SK-N-SH (cell line): ENCODE results near the gene DBNDD2. TPM values are rescaled to one million over a fixed set of nuclear protein-coding genes. Genes with fewer than 3 reads are reported as not detected.

Experiments
- CTCF ChIA-PET: fragments of 300-600, 350-600 bp; formaldehyde crosslinking; extraction: SDS; loops from one replicate; lab custom pipeline; 2021; lab: Yijun Ruan, JAX
- POLR2A ChIA-PET: fragments of 350-600 bp; sonication (Branson Sonifier 250); formaldehyde crosslinking; extraction: SDS; loops from one replicate; lab custom pipeline; 2020; ENCODE audit warnings: antibody characterized with exemption, inconsistent platforms; lab: Yijun Ruan, JAX
- DNase-seq: peaks from one replicate; pipeline ENCODE4 v3.0.0; 2012
- H2AFZ ChIP-seq: fragments of 200-600 bp; sonication (generic); 2 replicates; pipeline ENCODE4 v1.8.1; 2016; ENCODE audit warnings: antibody characterized with exemption, mild to moderate bottlenecking, low read depth
- H3F3A ChIP-seq: fragments of 200-600 bp; sonication (generic); replicated peaks from 2 replicates; pipeline ENCODE3; 2016; ENCODE audit warnings: antibody characterized with exemption, mild to moderate bottlenecking; ENCODE audit not compliant: insufficient read depth
- H3K27ac ChIP-seq, 2 experiments: fragments of 200-500 bp in 1 of 2; fragments of 200-600 bp in 1 of 2; sonication (Bioruptor generic) in 1 of 2; sonication (generic), shearing (Covaris generic) in 1 of 2; 2 replicates each; pipeline versions ENCODE4 v1.5.1 to v1.6.1; 2014 to 2016; ENCODE audit warnings: low read depth in 2 of 2, inconsistent platforms in 1 of 2, low read length in 1 of 2, mild to moderate bottlenecking in 1 of 2, mixed read lengths in 1 of 2
- H3K27me3 ChIP-seq: fragments of 200-600 bp; sonication (generic), shearing (Covaris generic); 2 replicates; pipeline ENCODE4 v1.6.1; 2016; ENCODE audit warnings: mixed run types; ENCODE audit not compliant: insufficient read depth
- H3K36me3 ChIP-seq, 2 experiments: fragments of 200-500 bp in 1 of 2; fragments of 200-600 bp in 1 of 2; sonication (Bioruptor generic) in 1 of 2; sonication (generic) in 1 of 2; replicated peaks in 1 of 2; 2 replicates each; pipeline versions ENCODE3 to v1.5.1; 2014 to 2016; ENCODE audit warnings: low read length in 1 of 2, mild to moderate bottlenecking in 1 of 2; ENCODE audit not compliant: insufficient read depth in 2 of 2, control insufficient read depth in 1 of 2
- H3K4me1 ChIP-seq, 2 experiments: fragments of 200-500 bp in 1 of 2; fragments of 200-600 bp in 1 of 2; sonication (Bioruptor generic) in 1 of 2; sonication (generic), shearing (Covaris generic) in 1 of 2; 2 replicates each; pipeline versions ENCODE4 v1.5.1 to v1.6.1; 2014 to 2016; ENCODE audit warnings: low read depth in 1 of 2, low read length in 1 of 2, mixed run types in 1 of 2; ENCODE audit not compliant: insufficient read depth in 2 of 2, control insufficient read depth in 1 of 2
- H3K4me2 ChIP-seq: fragments of 200-600 bp; sonication (generic), shearing (Covaris generic); 2 replicates; pipeline ENCODE4 v1.6.1; 2017; ENCODE audit warnings: mixed run types
- H3K4me3 ChIP-seq, 2 experiments: fragments of 200-500 bp in 1 of 2; fragments of 200-600 bp in 1 of 2; sonication (Bioruptor generic) in 1 of 2; sonication (generic), shearing (Covaris generic) in 1 of 2; 2 replicates each; pipeline versions ENCODE4 v1.5.1 to v1.8.1; 2014 to 2016; ENCODE audit warnings: low read depth in 2 of 2, inconsistent platforms in 1 of 2, low read length in 1 of 2, mild to moderate bottlenecking in 1 of 2, mixed read lengths in 1 of 2, moderate library complexity in 1 of 2
- H3K79me2 ChIP-seq: fragments of 200-600 bp; sonication (generic); 2 replicates; pipeline ENCODE4 v1.8.1; 2017; ENCODE audit warnings: mild to moderate bottlenecking; ENCODE audit not compliant: insufficient read depth
- H3K9ac ChIP-seq: fragments of 200-600 bp; sonication (generic); 2 replicates; pipeline ENCODE4 v1.6.1; 2017; ENCODE audit warnings: mixed run types
- H3K9me2 ChIP-seq: fragments of 200-600 bp; sonication (generic); 2 replicates; pipeline ENCODE4 v1.6.1; 2017; ENCODE audit warnings: mixed run types
- H3K9me3 ChIP-seq: fragments of 200-600 bp; sonication (generic); 2 replicates; pipeline ENCODE4 v1.6.1; 2017; ENCODE audit warnings: mixed run types, mild to moderate bottlenecking, moderate library complexity
- H4K20me1 ChIP-seq: fragments of 200-600 bp; sonication (generic); 2 replicates; pipeline ENCODE4 v1.6.1; 2017; ENCODE audit warnings: mild to moderate bottlenecking, mixed run types; ENCODE audit not compliant: insufficient read depth
- CHD2 ChIP-seq: fragments of 150-350 bp; IDR thresholded peaks from 2 replicates; pipeline ENCODE4 v1.6.1; 2018; ENCODE audit warnings: low read length; ENCODE audit not compliant: partially characterized antibody
- ELF1 ChIP-seq: IDR thresholded peaks from 2 replicates; pipeline ENCODE4 v1.4.0; 2012
- EP300 ChIP-seq, 2 experiments: IDR thresholded peaks; 2 replicates each; pipeline versions ENCODE4 v1.4.0 to v1.6.1; 2012; ENCODE audit warnings: borderline replicate concordance in 1 of 2, low read depth in 1 of 2, low read length in 1 of 2
- EZH2phosphoT487 ChIP-seq: fragments of 200-600 bp; sonication (generic); IDR thresholded peaks from 2 replicates; pipeline ENCODE4 v1.6.1; 2017; ENCODE audit warnings: low read depth, mixed run types, mild to moderate bottlenecking, antibody characterized with exemption, moderate library complexity, borderline replicate concordance
- FOSL2 ChIP-seq: IDR thresholded peaks from 2 replicates; pipeline ENCODE4 v1.4.0; 2012; ENCODE audit warnings: low read depth, mild to moderate bottlenecking, moderate library complexity, borderline replicate concordance
- FOXJ3 ChIP-seq: sonication (generic); formaldehyde crosslinking; IDR thresholded peaks from 2 replicates; pipeline ENCODE4 v1.5.1; 2020; ENCODE audit warnings: mild to moderate bottlenecking, missing genetic modification reagents
- GABPA ChIP-seq: IDR thresholded peaks from 2 replicates; pipeline ENCODE4 v1.4.0; 2012; ENCODE audit warnings: low read depth, mild to moderate bottlenecking
- GATA2 ChIP-seq: sonication (generic); formaldehyde crosslinking; IDR thresholded peaks from 2 replicates; pipeline ENCODE4 v1.5.0; 2020; ENCODE audit warnings: mild to moderate bottlenecking, missing genetic modification reagents
- JUND ChIP-seq: IDR thresholded peaks from 2 replicates; pipeline ENCODE4 v1.4.0; 2012
- MEF2A ChIP-seq: IDR thresholded peaks from 2 replicates; pipeline ENCODE4 v1.4.0; 2012; ENCODE audit warnings: low read depth, borderline replicate concordance
- POLR2AphosphoS5 ChIP-seq: IDR thresholded peaks from 2 replicates; pipeline ENCODE4 v1.6.1; 2012; ENCODE audit warnings: low read depth, low read length
- RFX5 ChIP-seq: IDR thresholded peaks from 2 replicates; pipeline ENCODE4 v1.6.1; 2012; ENCODE audit warnings: mild to moderate bottlenecking, improper control_type of control experiment, low read length
- SIN3A ChIP-seq: IDR thresholded peaks from 2 replicates; pipeline ENCODE4 v1.6.1; 2012; ENCODE audit warnings: low read depth, mild to moderate bottlenecking, low read length, moderate library complexity, borderline replicate concordance
- TCF12 ChIP-seq: IDR thresholded peaks from 2 replicates; pipeline ENCODE4 v1.4.0; 2012
- YY1 ChIP-seq: IDR thresholded peaks from 2 replicates; pipeline ENCODE4 v1.4.0; 2012; ENCODE audit warnings: low read depth, mild to moderate bottlenecking
- WGBS: methylation state at CpG from one replicate; pipeline ENCODE4 v1.1.6; 2017; ENCODE audit warnings: low lambda C conversion rate; 5-methylcytosine and 5-hydroxymethylcytosine counted together
- polyA plus RNA-seq, 3 experiments: library from polyadenylated mRNA; depleted of rRNA; stranded (reverse); fragments of >200 nt; gene quantifications; 2 replicates each; pipeline ENCODE4 v1.2.3, GENCODE V29; 2012
- TF ChIP-seq, protein P1 (sequence below): IDR thresholded peaks from 2 replicates; pipeline ENCODE4 v1.4.0; 2012; ENCODE audit warnings: low read depth, borderline replicate concordance
- TF ChIP-seq, protein P2 (sequence below): IDR thresholded peaks from 2 replicates; pipeline ENCODE4 v1.4.0; 2012; ENCODE audit warnings: low read depth
- TF ChIP-seq, protein P3 (sequence below): fragments of 150-350 bp; IDR thresholded peaks from 2 replicates; pipeline ENCODE4 v1.6.1; 2017; ENCODE audit warnings: antibody characterized with exemption, low read length, low read depth, borderline replicate concordance

The DBNDD2 gene
- polyA plus RNA-seq, 1 of the 3 experiments (the other 2 are of a cell fraction) = 22.4 TPM

DNA sequence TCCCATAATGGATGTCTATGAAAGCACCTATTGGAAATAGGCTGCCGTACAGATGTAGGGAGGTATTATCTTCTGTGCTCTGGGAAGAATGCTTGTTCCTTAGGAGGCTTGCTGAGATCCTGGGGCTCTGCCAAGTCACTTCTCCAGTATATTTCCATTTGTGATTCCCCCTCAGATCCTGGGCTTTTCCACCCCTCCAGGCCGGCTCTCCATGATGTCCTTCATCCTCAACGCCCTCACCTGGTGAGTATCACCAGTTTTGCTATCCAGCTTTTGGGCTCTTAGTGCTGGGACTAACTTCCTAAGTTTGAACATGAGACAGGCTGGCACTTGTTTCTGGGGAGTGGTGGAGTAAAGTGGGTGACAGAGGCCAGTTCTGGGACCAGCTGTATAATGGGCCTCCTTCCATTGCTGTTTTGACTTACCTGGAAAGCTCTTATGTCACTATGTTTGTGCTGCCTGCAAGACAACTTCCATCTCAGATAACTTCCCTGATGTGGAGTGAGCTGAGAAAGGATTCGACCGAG, 42.6 kb upstream of the DBNDD2 start:
- Histone ChIP-seq H3K79me2 (peaks cover 27% of the 10 kb centered on the region), H3K27ac (no peak overlapping the region), H3F3A (no peaks in the 10 kb centered on the region), H4K20me1 (no peaks in the 10 kb centered on the region)
- POLR2A ChIA-PET = no interaction called here
- DNase-seq = no peak
- TF ChIP-seq GABPA (no peak), TCF12 (no peak), EZH2phosphoT487 (no peak), GATA2 (CRISPR knock-in tag) (no peak), YY1 (no peak), EP300 (IDR thresholded peaks at IDR 0.05; ENCODE audit: borderline replicate concordance in 1 of 2, low read depth in 1 of 2, low read length in 1 of 2) (no peak), POLR2AphosphoS5 (no peak), MEF2A (no peak), FOXJ3 (no peak), JUND (no peak), FOSL2 (no peak), CHD2 (no peak), SIN3A (no peak)
- TF ChIP-seq, protein P1, sequence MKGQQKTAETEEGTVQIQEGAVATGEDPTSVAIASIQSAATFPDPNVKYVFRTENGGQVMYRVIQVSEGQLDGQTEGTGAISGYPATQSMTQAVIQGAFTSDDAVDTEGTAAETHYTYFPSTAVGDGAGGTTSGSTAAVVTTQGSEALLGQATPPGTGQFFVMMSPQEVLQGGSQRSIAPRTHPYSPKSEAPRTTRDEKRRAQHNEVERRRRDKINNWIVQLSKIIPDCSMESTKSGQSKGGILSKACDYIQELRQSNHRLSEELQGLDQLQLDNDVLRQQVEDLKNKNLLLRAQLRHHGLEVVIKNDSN = no peak
- TF ChIP-seq, protein P2, sequence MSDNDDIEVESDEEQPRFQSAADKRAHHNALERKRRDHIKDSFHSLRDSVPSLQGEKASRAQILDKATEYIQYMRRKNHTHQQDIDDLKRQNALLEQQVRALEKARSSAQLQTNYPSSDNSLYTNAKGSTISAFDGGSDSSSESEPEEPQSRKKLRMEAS = no peak
- TF ChIP-seq, protein P3, sequence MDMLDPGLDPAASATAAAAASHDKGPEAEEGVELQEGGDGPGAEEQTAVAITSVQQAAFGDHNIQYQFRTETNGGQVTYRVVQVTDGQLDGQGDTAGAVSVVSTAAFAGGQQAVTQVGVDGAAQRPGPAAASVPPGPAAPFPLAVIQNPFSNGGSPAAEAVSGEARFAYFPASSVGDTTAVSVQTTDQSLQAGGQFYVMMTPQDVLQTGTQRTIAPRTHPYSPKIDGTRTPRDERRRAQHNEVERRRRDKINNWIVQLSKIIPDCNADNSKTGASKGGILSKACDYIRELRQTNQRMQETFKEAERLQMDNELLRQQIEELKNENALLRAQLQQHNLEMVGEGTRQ = no peak
- TF ChIP-seq, all 33 proteins: peak for 0
- H3K4me2 ChIP-seq = no peak overlapping the region
- no peak overlapping the region for H2AFZ ChIP-seq
- H3K36me3 ChIP-seq = peaks cover 32 to 41% of the 10 kb centered on the region in 2 experiments
- H3K9ac ChIP-seq = no peak overlapping the region
- peaks cover 0 to 9% of the 10 kb centered on the region in 2 experiments; a peak in 1 of 4 replicates for H3K4me1 ChIP-seq
- no peaks in the 10 kb centered on the region for H3K27me3 ChIP-seq
- CTCF ChIA-PET = interaction anchor here (1.0 to 15.6 kb wide), 8 partner anchors 7 to 406 kb away, joined by 3 to 143 read pairs (median 29); no protein-coding TSS in a partner anchor
- WGBS = 94% methylated on average over 5 of the region's 5 CpGs
- no peak overlapping the region for H3K4me3 ChIP-seq
- no peaks in the 10 kb centered on the region for H3K9me2 ChIP-seq
- H3K9me3 ChIP-seq = no peaks in the 10 kb centered on the region

DNA sequence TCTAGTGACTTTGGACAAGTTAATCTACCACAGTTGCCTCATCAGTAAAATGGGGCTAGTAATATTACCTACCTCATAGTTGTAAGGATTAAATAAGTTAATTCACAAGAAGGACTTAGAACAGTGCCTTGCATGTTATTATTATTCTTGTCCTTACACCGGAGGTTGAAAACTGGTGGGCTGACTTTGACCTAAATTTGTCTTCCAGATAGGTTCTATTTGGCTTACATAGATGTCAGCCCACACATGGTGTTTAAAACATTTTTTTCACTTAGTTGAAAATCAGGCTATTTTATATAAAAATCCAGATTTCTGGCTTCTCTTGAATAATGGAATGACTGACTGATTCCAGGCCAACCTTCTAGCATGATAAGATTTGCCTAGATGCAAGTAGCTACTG, 41.9 kb upstream of the DBNDD2 start:
- Histone ChIP-seq H3F3A (no peaks in the 10 kb centered on the region), H3K36me3 (peaks cover 32 to 41% of the 10 kb centered on the region in 2 experiments), H3K27ac (no peak overlapping the region), H3K27me3 (no peaks in the 10 kb centered on the region), H3K9ac (no peak overlapping the region), H3K9me3 (no peaks in the 10 kb centered on the region), H4K20me1 (no peaks in the 10 kb centered on the region), H3K9me2 (no peaks in the 10 kb centered on the region), H3K4me3 (no peak overlapping the region), H3K4me1 (peaks cover 0 to 9% of the 10 kb centered on the region in 2 experiments; a peak in 1 of 4 replicates), H2AFZ (no peak overlapping the region), H3K79me2 (peaks cover 27% of the 10 kb centered on the region), H3K4me2 (no peak overlapping the region)
- WGBS = 94% methylated on average over 1 of the region's 1 CpG
- TF ChIP-seq FOXJ3 (no peak), RFX5 (no peak), FOSL2 (no peak), ELF1 (no peak)
- CTCF ChIA-PET = interaction anchor here (0.9 to 15.6 kb wide), 7 partner anchors 10 to 406 kb away, joined by 3 to 143 read pairs (median 3); no protein-coding TSS in a partner anchor
- DNase-seq = no peak
- POLR2A ChIA-PET = no interaction called here
